LoVo (cell line): ENCODE measurements around the gene UROC1.

Experiments
- DNase-seq: peaks from one replicate; pipeline ENCODE4 v3.0.0-alpha.2; 2016; ENCODE audit warnings: low spot score

Gene UROC1

DNA sequence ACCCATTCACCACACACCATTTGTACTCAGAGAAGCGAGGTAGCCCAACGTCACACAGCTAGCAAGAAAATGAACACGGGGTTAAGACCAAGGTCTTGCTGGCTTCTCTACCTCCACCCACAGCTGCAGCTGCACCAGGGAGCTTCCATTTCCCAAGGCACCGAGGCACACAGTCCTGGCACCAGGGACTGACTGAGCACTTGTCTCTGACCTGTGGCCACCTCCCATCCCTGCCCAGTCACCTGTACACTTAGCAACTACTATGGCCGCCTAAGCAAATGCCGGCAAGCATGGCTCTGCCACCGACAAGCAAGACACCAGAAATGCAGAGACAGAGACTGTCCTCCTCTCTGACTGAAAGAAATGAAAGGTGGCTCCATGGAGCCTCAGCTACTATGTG lies 57.2 kb downstream of the UROC1 start:
- DNase-seq, result no peak

DNA sequence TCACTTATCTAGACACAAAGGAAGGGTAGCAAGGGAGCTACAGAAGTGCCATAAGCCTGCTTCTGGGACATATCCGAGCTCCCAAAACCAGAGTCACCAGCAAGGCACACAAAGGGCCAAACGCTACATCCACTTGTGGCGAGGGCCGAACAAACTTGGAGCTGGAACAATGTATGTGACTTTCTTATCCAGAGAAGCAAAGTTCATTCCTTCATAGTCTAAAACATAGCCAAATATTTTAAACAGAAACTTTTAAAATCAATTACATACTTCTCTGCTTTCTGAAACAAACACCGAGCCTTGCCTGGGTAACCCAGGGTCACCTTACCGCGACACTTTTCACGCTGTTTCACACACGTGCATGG lies 57.8 kb downstream of the UROC1 start:
- DNase-seq, result no peak

DNA sequence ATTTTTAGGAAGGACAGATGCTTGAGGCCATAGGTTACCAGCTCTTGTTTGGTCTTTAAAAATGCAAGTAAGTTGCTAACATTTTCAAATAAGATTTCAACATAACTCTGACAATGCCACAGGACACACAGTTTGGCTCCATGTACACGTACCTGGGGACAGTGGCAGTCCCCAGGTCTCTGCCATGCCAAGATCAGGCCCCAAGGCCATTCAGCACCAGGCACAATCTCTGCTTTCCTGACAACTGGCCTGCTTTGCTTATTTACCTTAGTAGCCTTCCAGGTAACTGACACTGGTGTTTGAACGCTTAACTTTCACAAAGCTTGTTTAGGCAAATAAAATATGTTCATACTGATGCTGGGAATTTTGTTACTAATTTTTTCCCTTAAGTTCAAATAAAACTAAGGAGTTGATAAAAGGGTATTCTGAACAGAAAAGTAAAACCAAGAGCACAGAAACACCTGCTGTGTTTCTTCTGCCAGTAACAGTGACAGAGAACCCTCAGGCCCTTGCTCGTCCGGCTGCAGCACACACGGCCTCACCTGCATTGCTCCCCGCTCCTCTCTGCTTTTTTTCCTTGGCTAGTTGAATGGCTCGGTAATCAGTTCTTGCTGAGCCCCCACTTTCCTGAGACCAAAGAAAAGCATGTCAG lies 58.3 kb downstream of the UROC1 start:
- no peak for DNase-seq

DNA sequence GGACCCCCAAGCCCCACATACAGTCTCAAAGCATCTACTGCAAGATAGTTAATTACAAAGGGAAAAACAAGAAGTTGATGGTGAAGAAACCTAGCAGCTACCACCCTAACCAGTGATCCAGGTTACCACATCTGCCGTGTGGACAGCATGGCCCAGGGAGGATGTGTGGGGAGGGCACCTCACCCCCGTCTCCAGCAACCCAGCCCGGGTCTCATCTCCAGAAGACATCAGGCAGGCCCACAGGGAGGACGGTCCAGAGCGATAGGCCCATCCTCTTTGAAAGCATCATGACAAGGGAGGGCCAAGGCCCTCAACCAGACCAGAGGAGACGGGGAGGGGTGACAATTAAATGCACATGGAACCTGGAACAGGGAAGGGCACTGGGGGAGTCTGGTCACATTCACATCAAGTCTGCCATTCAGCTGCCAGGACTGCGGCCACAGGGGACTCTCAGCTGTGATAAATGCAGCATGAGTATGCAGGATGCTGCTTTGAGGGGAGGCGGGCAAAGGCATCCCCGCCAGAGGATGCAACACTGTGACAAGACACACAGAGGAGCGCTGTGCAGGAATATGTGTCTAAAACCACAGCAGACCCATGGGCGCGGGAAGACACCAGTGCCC lies 60.7 kb downstream of the UROC1 start:
- no peak for DNase-seq

DNA sequence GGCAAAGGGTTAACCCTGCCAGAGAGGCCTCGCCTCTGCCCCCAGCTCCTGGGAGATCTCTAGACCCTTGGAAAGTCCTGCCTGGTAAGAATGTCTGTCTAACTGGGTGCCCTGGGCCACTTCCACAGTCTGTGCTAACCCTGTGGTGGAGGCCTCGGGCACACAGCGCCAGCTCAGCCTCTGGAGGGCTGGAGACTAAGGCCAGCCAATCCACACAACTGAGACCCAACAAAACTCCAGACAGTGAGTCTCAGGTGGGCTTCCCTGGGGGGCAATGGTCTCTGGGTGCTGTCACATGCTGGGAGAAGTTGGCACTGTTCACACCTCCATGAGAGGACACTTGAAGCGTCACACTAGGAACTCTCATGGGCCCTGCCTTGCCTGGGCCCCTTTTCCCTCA lies 61.4 kb downstream of the UROC1 start:
- DNase-seq, result no peak

DNA sequence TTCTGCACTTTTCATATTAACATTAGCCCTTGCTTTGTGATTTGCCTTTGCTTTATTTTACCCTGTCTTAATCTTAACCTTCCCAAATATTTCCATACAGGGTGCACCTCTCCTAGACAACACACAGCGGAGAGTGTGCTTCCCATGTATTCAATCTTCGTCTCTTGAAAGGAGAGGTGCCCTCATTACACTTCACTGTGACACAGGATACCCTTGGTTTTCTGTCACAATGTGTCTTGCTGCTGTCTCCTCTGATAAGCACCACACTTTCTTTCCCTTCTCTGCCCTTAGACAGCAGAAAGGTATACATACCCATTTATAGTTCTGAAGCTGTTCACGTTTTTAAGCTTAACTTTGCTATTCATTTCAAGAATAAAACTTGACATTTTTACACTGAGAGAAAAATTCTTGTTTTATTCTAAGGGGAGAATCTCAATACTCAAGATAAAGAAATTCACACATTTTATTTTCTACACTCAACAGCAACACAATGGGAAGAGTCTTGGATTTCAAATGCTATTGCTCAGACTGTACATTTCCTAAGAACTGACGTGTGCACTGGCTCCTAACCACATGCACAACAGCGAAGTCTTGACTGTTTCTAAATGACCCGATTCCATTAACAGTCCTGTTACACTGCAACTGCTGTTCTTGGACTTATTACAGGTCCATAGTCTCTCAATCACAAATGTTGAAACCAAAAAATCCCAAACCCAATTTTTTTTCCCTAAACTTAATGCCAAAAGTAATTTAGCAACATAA lies 63.0 kb downstream of the UROC1 start:
- no peak for DNase-seq

DNA sequence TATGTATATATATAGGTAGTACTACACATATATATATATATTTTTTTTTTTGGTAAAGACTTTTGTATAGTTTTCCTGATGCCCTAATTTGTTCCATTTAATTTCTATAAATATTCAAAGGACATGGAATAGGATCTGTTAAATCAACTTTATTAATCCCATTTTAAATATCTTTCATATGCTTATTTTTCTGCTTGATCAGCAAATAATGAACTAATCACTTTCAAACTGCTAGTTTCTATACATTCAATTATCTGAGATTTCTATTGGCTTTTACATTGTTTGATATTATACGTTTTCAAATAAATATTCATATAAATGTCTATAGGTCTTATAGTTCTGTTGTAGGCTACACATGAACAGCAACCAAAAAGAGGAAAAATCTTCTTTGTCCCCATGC lies 63.5 kb downstream of the UROC1 start:
- no peak for DNase-seq

DNA sequence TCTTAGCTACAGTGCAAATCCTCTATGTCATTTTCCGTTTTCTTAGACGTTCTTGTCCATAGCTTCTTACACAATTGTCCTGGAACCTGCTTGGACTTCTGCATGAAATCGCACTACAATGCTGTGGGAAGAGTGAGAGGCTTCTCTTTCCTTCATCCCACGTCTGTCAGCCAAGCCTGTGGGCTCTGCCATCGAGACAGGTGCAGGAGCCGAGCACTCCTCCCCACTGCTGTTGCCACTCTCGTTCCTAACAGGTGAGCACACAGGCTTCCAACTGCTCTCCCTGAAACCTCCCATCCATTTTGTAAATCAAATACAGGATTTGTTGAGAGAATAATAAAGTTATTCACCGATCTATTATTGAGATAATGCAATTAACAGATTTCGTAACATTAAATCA lies 65.4 kb downstream of the UROC1 start:
- no peak for DNase-seq

DNA sequence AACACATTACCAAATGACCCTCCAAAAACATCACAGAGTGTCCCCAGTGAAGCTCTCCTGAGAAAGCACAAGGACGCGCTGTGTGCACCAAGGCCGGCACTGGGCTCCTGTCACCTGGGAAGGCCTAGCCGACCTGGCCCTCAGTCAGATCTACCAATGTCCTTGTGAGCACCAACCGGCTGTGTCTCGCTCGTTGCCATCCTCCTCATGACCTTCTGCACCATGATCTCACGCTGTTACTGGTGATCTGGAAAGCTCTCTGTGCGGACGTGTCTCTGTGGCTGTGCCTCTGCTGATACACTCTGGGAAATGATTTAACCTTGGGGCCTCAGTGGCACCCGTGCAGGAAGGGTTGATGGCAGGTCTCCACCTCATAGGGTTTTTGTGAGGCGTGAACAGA lies 66.1 kb downstream of the UROC1 start:
- DNase-seq, result no peak

DNA sequence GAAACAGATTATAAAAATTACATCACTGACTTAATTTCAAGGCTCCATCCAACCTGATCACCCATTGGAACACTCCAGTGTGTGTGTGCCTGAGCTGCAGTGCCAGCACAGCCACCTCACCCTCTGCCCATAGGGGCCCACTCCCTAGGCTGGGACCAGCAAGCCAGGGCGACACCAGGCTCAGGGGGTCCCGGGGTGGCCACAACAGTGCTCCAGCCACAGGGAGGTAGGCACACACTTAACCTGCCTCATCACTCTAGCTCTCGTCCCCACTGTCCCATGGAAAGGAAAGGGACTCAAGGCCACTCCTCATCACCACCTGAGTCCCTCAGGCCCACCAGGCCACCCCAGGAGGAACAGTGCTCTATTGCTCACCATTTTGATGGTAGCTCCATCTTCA lies 66.8 kb downstream of the UROC1 start:
- no peak for DNase-seq

DNA sequence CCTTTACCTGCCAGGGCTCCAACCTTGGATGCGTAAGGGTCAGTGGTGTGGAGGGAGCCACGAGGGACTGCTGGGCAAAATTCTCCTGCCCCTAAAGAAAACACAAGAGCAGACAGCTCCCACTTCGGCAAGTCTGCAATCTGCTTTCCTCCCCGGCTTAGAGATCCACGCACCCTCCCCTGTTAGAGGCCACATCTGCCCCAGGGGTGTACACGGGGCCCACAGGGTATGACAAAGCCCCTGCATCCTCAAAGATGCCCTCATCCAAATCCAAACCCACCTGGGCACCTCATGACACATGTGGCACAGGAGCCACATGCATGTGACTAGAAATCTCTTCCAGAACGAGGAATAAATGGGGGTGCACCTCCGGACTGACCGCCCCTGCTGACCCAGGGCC lies 67.4 kb downstream of the UROC1 start:
- DNase-seq, result no peak

DNA sequence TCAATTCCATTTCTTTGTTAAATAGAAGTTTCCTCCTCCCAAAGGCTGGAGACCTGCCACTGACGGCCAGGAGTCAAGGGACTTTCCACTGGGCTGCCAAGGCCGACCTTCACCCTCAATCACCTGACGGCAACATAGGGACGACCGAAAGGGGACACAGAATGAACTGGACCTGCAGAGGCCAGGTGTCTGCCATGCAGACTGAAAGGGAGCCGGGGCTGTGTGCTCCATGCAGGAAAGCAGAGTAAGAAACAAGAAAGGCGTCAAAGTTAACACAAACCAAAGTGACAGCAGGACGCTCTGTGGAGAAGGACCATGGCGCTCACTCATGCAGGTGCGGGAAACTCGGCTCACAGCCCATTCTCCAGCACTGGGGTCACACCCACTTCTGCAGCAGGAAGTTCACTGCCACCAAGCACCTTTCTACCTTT lies 67.9 kb downstream of the UROC1 start:
- DNase-seq, result no peak

DNA sequence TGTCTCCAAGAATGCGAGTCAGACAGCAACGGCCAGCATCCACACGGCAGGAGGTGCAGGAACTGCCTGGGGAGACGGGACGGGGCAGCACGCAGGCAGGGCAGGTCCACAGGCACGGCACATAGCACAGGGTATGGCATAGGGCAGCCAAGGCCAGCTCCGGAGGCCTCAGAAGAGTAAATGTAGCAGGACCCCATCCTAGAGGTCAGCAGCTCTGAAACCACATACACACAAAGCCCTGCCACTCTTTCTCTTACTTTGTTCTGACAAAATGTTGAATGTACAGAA lies 68.7 kb downstream of the UROC1 start:
- DNase-seq, result no peak

DNA sequence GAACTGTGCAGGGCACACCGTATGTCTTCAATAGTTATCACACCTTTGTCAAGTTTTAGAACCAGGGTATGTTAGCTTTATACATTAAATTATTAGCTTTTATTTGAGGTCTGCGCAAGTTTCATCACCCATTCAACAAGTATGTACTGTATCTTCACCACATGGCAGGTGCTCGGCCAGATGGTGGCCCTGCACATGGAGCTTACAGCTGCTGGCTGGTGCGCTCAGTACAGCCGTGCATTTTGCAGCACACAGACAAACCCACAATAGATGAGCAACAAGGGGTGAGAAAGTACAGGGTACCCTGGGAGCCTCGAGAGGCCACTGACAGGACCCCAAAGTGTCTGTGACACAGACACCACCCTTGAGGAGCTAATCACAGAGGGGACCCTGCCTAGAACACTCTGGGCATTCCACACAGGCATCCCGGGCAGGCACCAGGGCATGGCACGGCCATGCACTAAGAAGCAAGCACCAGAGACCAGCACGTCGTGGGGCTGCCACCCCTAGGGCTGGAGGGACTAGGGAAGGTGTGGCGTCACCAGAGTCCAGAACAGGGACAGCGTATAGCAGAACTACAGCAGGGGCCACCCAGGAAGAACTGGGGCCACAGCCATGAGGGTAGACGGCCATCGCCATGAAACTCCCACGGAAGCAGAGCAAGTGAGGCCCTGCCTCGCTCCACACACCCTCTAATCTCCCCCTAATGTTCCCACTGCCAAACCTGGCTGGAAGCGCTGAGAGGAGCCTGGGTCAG lies 69.3 kb downstream of the UROC1 start:
- DNase-seq, result no peak

DNA sequence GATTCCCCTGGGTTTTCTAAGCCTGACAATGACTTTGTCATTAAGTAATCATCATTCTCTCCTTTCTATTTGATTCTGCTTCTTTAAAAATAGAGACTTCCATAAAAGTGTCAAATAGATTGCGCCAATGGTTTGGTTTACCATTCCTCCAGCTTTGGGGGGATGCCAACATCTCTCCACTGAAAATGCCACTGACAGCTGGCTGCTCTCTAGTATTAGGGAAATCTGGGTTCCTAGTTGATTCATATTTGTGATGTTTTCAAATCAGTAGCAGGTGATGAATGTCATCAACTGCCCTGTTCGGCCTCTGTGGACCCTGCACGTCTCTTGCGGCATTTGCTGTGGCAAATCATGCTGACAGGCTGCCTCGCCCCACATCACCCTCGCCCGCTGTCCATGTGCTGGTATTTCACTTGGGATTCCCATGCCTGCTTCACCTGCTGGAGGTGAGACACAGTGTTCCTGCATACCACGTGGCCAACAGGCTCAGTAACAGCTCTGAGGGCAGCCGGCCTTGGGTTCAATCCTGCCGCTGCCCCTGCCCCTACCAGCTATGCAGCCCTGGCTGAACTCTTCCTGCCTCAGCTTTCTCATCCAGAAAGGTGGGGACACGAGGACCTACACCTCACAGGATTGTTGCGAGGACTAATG lies 70.0 kb downstream of the UROC1 start:
- no peak for DNase-seq

DNA sequence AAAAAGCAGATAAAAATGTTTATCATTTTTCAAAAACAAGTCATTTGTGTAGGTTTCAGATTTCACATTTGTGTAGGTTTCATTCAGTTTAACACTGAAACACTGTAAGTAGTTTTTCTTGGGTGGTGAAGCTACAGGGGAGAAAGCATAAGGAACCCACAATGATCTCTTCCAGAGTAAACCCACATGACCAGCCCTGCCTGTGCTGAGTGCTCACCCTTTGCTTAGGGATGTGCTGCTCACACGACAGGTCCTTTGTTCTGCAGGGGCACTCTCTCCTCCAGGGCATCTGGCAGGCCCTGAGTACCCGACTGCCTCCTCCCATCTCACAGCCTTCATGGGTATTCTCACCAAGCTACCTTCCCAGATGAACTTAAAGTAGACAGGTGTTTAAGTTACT lies 70.8 kb downstream of the UROC1 start:
- DNase-seq, result no peak

DNA sequence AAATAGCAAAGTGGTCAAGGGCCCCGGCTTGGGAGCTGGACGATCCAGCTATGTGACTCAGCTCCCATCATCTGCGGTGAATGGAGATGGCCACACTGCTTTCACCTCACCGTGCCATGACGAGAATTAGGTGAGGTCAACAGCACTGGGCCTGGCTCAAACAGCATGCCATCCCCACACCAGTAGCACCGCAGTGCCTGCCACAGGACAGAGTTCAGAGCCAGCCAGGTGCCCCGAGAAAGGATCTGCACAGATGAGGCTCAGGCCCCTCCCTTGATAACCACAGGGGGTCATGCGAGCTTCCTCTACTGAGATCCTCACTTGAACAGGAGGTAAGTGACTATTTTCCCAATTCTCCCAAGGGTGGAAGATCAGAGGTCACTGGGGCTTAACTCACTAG lies 71.3 kb downstream of the UROC1 start:
- DNase-seq, result no peak

DNA sequence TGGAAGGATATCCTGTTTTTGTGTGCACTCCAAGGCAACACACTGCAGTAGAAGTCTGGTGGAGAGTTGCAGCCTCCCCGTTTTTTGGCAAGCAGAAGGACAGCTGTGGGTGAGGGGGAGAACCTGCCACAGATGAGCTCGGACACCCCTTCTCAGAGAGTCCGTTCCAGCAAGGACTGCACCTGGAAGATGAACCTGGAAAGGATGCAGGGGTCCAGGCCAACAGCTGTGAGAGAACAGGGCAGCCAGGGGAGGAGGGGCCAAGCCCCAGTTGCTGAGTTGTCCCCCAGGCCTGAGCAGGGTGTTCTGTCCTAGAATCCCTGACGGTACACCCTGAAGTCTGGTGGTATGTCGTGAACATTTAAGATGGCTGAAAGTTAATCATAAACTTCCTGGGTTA lies 72.1 kb downstream of the UROC1 start:
- no peak for DNase-seq

DNA sequence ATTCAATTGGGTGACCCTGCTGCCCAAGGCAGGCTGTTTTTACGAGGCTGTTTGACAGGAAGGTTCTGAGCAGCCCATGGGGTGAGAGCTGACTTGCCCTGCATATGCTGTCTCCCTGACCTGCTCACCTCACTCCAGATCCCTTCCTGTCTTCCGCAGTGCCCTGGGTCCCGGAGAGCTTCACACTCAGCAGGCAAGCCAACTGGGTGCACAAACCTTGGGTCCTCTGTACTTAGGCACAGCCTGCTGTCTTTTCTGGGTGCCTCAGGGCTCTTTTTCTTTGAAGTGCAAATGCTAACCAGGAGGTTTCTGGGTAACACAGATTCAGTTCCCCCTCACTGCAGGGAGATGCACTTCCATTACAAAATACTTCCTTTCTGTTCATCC lies 74.7 kb downstream of the UROC1 start:
- no peak for DNase-seq

DNA sequence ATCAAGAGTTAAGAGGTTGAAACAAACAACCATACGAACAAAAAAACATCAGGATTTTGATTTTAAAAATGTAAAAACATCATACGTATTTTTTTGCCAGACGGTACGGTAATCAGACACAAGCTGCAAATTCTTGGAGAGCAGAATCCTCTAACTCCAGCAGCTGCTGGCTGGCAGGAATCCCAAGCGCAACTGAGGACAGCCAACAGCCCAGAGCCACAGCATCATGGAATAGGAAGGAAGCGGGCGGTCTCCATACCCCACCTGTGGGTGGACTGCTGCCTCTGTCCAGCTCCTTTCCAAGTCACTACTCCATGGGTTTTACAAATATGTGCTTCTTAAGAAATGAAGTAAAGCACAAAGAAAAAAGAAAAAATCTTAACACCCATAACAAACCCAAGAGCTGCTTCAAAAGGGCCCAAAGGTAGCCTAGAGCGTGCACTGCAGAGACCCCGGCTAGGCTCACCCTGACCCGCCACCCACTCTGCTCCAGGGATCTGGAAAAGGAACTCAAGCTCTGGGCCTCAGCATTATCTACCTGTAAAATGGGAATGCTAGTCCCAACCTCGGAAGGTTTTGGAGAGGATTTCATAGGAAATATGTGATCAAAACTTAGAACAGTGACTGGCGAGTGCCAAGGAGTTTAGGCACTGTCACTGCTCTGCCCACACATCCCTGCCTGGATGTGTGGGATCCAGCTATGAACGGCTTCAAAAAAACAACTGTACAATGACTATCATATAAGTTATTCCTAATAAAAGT lies 75.3 kb downstream of the UROC1 start:
- DNase-seq, result no peak

DNA sequence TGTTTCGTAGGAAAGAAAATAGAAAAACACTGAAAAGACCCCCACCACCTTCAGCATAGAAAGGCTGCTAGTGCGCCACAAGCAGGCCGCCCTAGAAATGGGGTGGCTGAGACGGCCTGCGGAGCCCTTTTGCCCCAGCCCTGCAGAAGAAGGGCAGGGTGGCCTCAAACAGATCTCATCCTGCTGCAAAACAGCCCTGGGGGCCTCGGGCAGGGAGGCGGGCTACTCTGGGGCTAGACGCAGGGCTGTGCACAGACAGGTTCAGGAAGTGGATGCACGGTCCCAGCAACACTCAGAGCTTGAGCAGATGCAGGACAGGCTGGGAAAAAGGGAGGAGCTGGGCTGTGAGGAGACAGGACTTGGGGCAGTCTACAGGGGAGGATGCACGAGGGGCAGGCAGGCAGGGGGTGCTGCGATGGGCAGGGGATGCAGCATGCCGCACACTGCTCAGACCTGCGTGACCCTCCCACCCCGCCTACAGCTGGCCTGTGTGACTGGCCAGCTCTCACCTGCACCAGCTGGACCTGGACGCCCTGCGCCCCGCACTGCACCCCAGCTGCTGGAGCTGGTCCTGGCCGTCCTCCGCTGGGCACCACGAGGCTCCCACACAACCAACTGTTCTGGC lies 76.2 kb downstream of the UROC1 start:
- no peak for DNase-seq

DNA sequence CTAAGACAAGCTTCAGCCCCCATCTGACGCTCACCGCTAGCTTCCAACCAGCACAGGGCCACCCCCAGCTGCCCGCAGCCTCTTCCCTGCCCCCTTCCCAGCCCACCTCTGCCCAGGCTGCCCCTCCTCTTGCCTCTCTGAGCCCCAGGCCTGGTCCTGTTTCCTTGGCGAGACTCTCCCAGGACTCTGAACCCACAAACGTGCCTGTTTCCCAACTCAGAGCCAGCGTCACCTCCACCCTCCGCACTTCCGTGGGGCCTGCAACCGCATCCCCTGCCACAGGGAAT lies 76.9 kb downstream of the UROC1 start:
- DNase-seq, result no peak
